ENCODE measurements around the gene SINHCAF.
"Not testable (repeated sequence)": the region's sequence is repeated elsewhere in the genome, so short reads cannot be mapped to it uniquely, and the experiment has no call there.

SINHCAF gene

GRCh38 chr12:31260840-31261239 lies 65.1 kb downstream of the SINHCAF start:
- no peak for DNase-seq

- no peak for DNase-seq
Observed at GRCh38 chr12:31259136-31259886, 66.6 kb downstream of the SINHCAF start.

GRCh38 chr12:31257784-31258183 lies 68.2 kb downstream of the SINHCAF start:
- DNase-seq = no peak

GRCh38 chr12:31251707-31252611 lies 74.0 kb downstream of the SINHCAF start:
- not testable (repeated sequence) for DNase-seq

- no peak for DNase-seq
Observed at GRCh38 chr12:31250179-31250578, 75.8 kb downstream of the SINHCAF start.

GRCh38 chr12:31249356-31249755 lies 76.6 kb downstream of the SINHCAF start:
- no peak for DNase-seq

- DNase-seq = no peak
Observed at GRCh38 chr12:31248815-31249214, 77.1 kb downstream of the SINHCAF start.

GRCh38 chr12:31248337-31248736 lies 77.6 kb downstream of the SINHCAF start:
- no peak for DNase-seq

GRCh38 chr12:31246470-31246850 lies 79.5 kb downstream of the SINHCAF start:
- no peak for DNase-seq

- no peak for DNase-seq
Observed at GRCh38 chr12:31245822-31246469, 80.0 kb downstream of the SINHCAF start.

GRCh38 chr12:31242418-31242817 lies 83.5 kb downstream of the SINHCAF start:
- not testable (repeated sequence) for DNase-seq

- peak in 9 of 14 donors; percentile 9 to 55 (median 18) for DNase-seq
Observed at GRCh38 chr12:31238764-31239387, 87.1 kb downstream of the SINHCAF start.

GRCh38 chr12:31238333-31238732 lies 87.6 kb downstream of the SINHCAF start:
- not testable (repeated sequence) for DNase-seq

GRCh38 chr12:31236998-31237637 lies 88.8 kb downstream of the SINHCAF start:
- no peak for DNase-seq

GRCh38 chr12:31235868-31236395 lies 90.0 kb downstream of the SINHCAF start:
- no peak for DNase-seq

GRCh38 chr12:31234955-31235867 lies 90.7 kb downstream of the SINHCAF start:
- DNase-seq = peak in 5 of 14 donors; percentile 6 to 45 (median 32)

- no peak for DNase-seq
Observed at GRCh38 chr12:31234053-31234840, 91.7 kb downstream of the SINHCAF start.

- no peak for DNase-seq
Observed at GRCh38 chr12:31233061-31233730, 92.8 kb downstream of the SINHCAF start.

GRCh38 chr12:31232361-31232965 lies 93.5 kb downstream of the SINHCAF start:
- DNase-seq = no peak

Data from C1 segment of cervical spinal cord (tissue), 14 donors.